ENCODE results near the gene ZNF784.
A peak's percentile ranks its signal among the peaks of the same experiment; 100 is the strongest.

ZNF784 gene

GRCh38 chr19:55593096-55593772 is 31.1 kb downstream of the ZNF784 start:
- ChIA-PET CTCF (no interaction called here), POLR2A (interaction anchor here (0.9 kb wide), 1 partner anchor 12 kb away, joined by 3 read pairs; the partner anchor contains the start of gene ZNF579)
- DNase-seq (ENCODE audit: extremely low spot score), result no peak
- TF ChIP-seq BHLHE40 (IDR thresholded peaks at IDR 0.05; ENCODE audit: borderline replicate concordance), result no peak
- TF ChIP-seq L3MBTL2 (conservative IDR thresholded peaks at IDR 0.05), result no peak
- no peak for TF ChIP-seq FOXA1 (IDR thresholded peaks at IDR 0.05)
- no peak for TF ChIP-seq FOXK2 (IDR thresholded peaks at IDR 0.05)
- no peak for TF ChIP-seq ELF4 (IDR thresholded peaks at IDR 0.05)
- TF ChIP-seq CTBP1 (IDR thresholded peaks at IDR 0.05; ENCODE audit: borderline replicate concordance), result no peak
- TF ChIP-seq SUZ12 (IDR thresholded peaks at IDR 0.05), result no peak
- no peak for TF ChIP-seq FOXM1 (IDR thresholded peaks at IDR 0.05; ENCODE audit: borderline replicate concordance)
- TF ChIP-seq TARDBP (IDR thresholded peaks at IDR 0.05), result no peak
- no peak for TF ChIP-seq NFRKB (IDR thresholded peaks at IDR 0.05)
- TF ChIP-seq, protein P1, sequence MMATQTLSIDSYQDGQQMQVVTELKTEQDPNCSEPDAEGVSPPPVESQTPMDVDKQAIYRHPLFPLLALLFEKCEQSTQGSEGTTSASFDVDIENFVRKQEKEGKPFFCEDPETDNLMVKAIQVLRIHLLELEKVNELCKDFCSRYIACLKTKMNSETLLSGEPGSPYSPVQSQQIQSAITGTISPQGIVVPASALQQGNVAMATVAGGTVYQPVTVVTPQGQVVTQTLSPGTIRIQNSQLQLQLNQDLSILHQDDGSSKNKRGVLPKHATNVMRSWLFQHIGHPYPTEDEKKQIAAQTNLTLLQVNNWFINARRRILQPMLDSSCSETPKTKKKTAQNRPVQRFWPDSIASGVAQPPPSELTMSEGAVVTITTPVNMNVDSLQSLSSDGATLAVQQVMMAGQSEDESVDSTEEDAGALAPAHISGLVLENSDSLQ (IDR thresholded peaks at IDR 0.05), result no peak
- TF ChIP-seq SP1 (IDR thresholded peaks at IDR 0.05), result no peak
- TF ChIP-seq ZNF384 (IDR thresholded peaks at IDR 0.05), result no peak

- no peak for DNase-seq (ENCODE audit: extremely low spot score)
- ChIA-PET CTCF (no interaction called here), POLR2A (interaction anchor here (0.9 kb wide), 1 partner anchor 12 kb away, joined by 3 read pairs; the partner anchor contains the start of gene ZNF579)
- TF ChIP-seq CTBP1 (IDR thresholded peaks at IDR 0.05; ENCODE audit: borderline replicate concordance) (no peak), L3MBTL2 (conservative IDR thresholded peaks at IDR 0.05) (no peak), SUZ12 (IDR thresholded peaks at IDR 0.05) (no peak), NFRKB (IDR thresholded peaks at IDR 0.05) (no peak), BHLHE40 (IDR thresholded peaks at IDR 0.05; ENCODE audit: borderline replicate concordance) (no peak), FOXA1 (IDR thresholded peaks at IDR 0.05) (no peak), FOXM1 (IDR thresholded peaks at IDR 0.05; ENCODE audit: borderline replicate concordance) (no peak), LEF1 (IDR thresholded peaks at IDR 0.05; ENCODE audit: borderline replicate concordance) (no peak), TARDBP (IDR thresholded peaks at IDR 0.05) (no peak)
- TF ChIP-seq, protein P1 (IDR thresholded peaks at IDR 0.05), result no peak
These were observed 31.8 kb downstream of the ZNF784 start for GRCh38 chr19:55592391-55593090.

DNA sequence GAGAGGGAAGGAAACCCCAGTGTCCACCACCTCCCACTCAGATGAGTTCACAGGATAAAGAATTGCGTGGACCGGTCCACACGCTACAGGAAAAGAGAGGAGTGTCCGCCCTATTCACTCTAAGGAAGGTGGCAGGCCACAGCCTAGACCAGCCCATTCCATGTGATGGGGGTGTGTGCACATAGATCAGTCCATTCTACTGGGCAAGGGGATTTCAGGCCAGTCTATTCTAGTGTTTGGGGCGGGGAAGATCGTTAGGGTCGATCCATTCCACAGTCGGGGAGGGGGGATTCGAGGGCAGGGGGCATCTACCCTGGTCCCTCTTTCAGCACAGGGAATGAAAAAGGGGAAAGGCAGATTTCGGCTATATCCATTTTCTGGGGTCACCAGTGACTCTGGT is 32.8 kb downstream of the ZNF784 start:
- DNase-seq (ENCODE audit: extremely low spot score), result peak; percentile 26
- CTCF ChIA-PET, result no interaction called here
- POLR2A ChIA-PET, result interaction anchor here (1.0 kb wide), 1 partner anchor 8 kb away, joined by 4 read pairs; the partner anchor contains the start of gene FIZ1
- TF ChIP-seq FOXA1 (IDR thresholded peaks at IDR 0.05) (no peak), SP1 (IDR thresholded peaks at IDR 0.05) (no peak), ELF4 (IDR thresholded peaks at IDR 0.05) (no peak), L3MBTL2 (conservative IDR thresholded peaks at IDR 0.05) (no peak), FOXM1 (IDR thresholded peaks at IDR 0.05; ENCODE audit: borderline replicate concordance) (no peak), BHLHE40 (IDR thresholded peaks at IDR 0.05; ENCODE audit: borderline replicate concordance) (no peak), ARNT (IDR thresholded peaks at IDR 0.05) (no peak), LEF1 (IDR thresholded peaks at IDR 0.05; ENCODE audit: borderline replicate concordance) (no peak), TARDBP (IDR thresholded peaks at IDR 0.05) (no peak), SUZ12 (IDR thresholded peaks at IDR 0.05) (no peak), FOXK2 (IDR thresholded peaks at IDR 0.05) (no peak), ZNF384 (IDR thresholded peaks at IDR 0.05) (no peak), CTBP1 (IDR thresholded peaks at IDR 0.05; ENCODE audit: borderline replicate concordance) (no peak)
- TF ChIP-seq, protein P1 (IDR thresholded peaks at IDR 0.05), result no peak

- peak; percentile 52 for DNase-seq (ENCODE audit: extremely low spot score)
- ChIA-PET CTCF (no interaction called here), POLR2A (interaction anchor here (1.0 kb wide), 1 partner anchor 9 kb away, joined by 4 read pairs; the partner anchor contains the start of gene FIZ1)
- no peak for TF ChIP-seq FOXM1 (IDR thresholded peaks at IDR 0.05; ENCODE audit: borderline replicate concordance)
- TF ChIP-seq, protein P1 (IDR thresholded peaks at IDR 0.05), result 0 out of 2 replicates have a peak, but pooled peaks have one; percentile 21
These were observed 33.7 kb downstream of the ZNF784 start for GRCh38 chr19:55590617-55591016.

DNA sequence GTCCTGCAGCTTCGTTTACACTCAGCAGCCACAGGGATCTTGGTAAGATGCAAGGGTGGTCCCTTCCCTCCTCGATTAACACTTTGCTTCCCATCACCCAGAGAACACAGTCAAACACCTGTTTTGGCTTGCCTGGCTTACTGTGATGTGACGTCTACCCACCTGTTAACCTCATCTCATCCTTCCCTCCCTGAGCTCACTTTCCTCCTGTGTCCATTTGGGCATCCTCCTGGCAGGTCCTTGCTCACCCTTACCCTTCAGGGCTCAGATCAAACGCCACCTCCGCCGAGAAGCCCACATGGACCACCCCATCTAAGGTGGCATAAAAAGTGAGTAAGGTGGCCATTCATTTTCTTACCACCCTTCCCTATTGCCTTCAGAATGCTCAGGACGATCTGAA is 34.3 kb downstream of the ZNF784 start:
- DNase-seq (ENCODE audit: extremely low spot score), result no peak
- CTCF ChIA-PET, result no interaction called here
- POLR2A ChIA-PET, result interaction anchor here (3.8 kb wide), 1 partner anchor 9 kb away, joined by 29 read pairs; the partner anchor contains the start of gene FIZ1
- TF ChIP-seq SUZ12 (IDR thresholded peaks at IDR 0.05), result no peak
- no peak for TF ChIP-seq ZNF384 (IDR thresholded peaks at IDR 0.05)
- TF ChIP-seq FOXM1 (IDR thresholded peaks at IDR 0.05; ENCODE audit: borderline replicate concordance), result no peak
- TF ChIP-seq FOXA1 (IDR thresholded peaks at IDR 0.05), result no peak
- TF ChIP-seq, protein P1 (IDR thresholded peaks at IDR 0.05), result no peak
- no peak for TF ChIP-seq ELF4 (IDR thresholded peaks at IDR 0.05)
- no peak for TF ChIP-seq HDGF (IDR thresholded peaks at IDR 0.05; ENCODE audit: borderline replicate concordance)
- TF ChIP-seq NFRKB (IDR thresholded peaks at IDR 0.05), result no peak

All from HEK293T (cell line).